Immature natural killer cell (primary cell): ENCODE measurements around the gene UBN2. TPM values are rescaled to one million over a fixed set of nuclear protein-coding genes. Genes with fewer than 3 reads are reported as not detected.

Experiments used
- DNase-seq, 3 donors: peaks; one replicate each; pipeline ENCODE4 v3.0.0; 2022; ENCODE audit warnings: mixed read lengths in 1 of 3
- H3K27ac Mint-ChIP-seq, 6 donors: one replicate each; pipeline ENCODE4 v1.8.0; 2020; ENCODE audit warnings: mixed read lengths in 6 of 6, mild to moderate bottlenecking in 5 of 6, inconsistent platforms in 4 of 6, moderate library complexity in 3 of 6
- H3K27me3 Mint-ChIP-seq, 3 donors: one replicate each; pipeline ENCODE4 v1.8.0; 2020 to 2021; ENCODE audit warnings: low read depth in 3 of 3, mild to moderate bottlenecking in 3 of 3, mixed read lengths in 3 of 3, moderate library complexity in 3 of 3, inconsistent platforms in 1 of 3
- H3K36me3 Mint-ChIP-seq, 3 donors: one replicate each; pipeline ENCODE4 v1.8.0; 2020; ENCODE audit warnings: mixed read lengths in 3 of 3, inconsistent platforms in 2 of 3, mild to moderate bottlenecking in 2 of 3
- H3K4me1 Mint-ChIP-seq, 2 donors: one replicate each; pipeline ENCODE4 v1.8.0; 2020; ENCODE audit warnings: inconsistent platforms in 2 of 2, mild to moderate bottlenecking in 2 of 2, mixed read lengths in 2 of 2, moderate library complexity in 1 of 2
- H3K4me3 Mint-ChIP-seq, 5 donors: one replicate each; pipeline ENCODE4 v1.8.0; 2020; ENCODE audit warnings: mild to moderate bottlenecking in 5 of 5, mixed read lengths in 5 of 5, inconsistent platforms in 3 of 5, moderate library complexity in 3 of 5
- H3K9me3 Mint-ChIP-seq, 6 donors: one replicate each; pipeline ENCODE4 v1.8.0; 2020; ENCODE audit warnings: mild to moderate bottlenecking in 6 of 6, mixed read lengths in 6 of 6, inconsistent platforms in 4 of 6, moderate library complexity in 3 of 6
- polyA plus RNA-seq, 3 donors: library from polyadenylated mRNA; unstranded; fragments of 300-500 nt; fragmentation: Illumina TruSeq; gene quantifications; one replicate each; pipeline ENCODE4 v1.2.3, GENCODE V29; 2021

Gene UBN2
- polyA plus RNA-seq, 3 donors from 2014 or later, result 0.67 to 1.9 (median 0.91) TPM

- no peak for DNase-seq
- H3K27me3 Mint-ChIP-seq, result peaks cover 0 to 2% (median 0%) of the 10 kb centered on the region in 3 donors
- peaks cover 6 to 15% of the 10 kb centered on the region in 2 donors for H3K4me1 Mint-ChIP-seq
These were observed 15.5 kb downstream of the UBN2 start for GRCh38 chr7:139246494-139246893.

GRCh38 chr7:139246905-139247304 is 15.9 kb downstream of the UBN2 start:
- Mint-ChIP-seq H3K9me3 (no peaks in the 10 kb centered on the region), H3K27me3 (peaks cover 0 to 2% (median 0%) of the 10 kb centered on the region in 3 donors), H3K27ac (peak overlapping the region in 1 of 6 donors; percentile 17), H3K4me3 (no peak overlapping the region), H3K4me1 (peaks cover 6 to 15% of the 10 kb centered on the region in 2 donors), H3K36me3 (peaks cover 36 to 47% (median 42%) of the 10 kb centered on the region in 3 donors)
- DNase-seq, result no peak

More at GRCh38 chr7:139246494-139246893, 15.5 kb downstream of the UBN2 start:
- no peaks in the 10 kb centered on the region for H3K9me3 Mint-ChIP-seq
- peaks cover 31 to 43% (median 38%) of the 10 kb centered on the region in 3 donors for H3K36me3 Mint-ChIP-seq
- H3K4me3 Mint-ChIP-seq, result no peak overlapping the region
- no peak overlapping the region for H3K27ac Mint-ChIP-seq

GRCh38 chr7:139249179-139249810 is 18.3 kb downstream of the UBN2 start:
- Mint-ChIP-seq H3K27me3 (peaks cover 0 to 2% (median 1%) of the 10 kb centered on the region in 3 donors), H3K4me3 (peak overlapping the region in 2 of 5 donors; percentile 18 to 29), H3K27ac (peak overlapping the region in 1 of 6 donors; percentile 22), H3K36me3 (peaks cover 33 to 45% (median 39%) of the 10 kb centered on the region in 3 donors), H3K9me3 (no peaks in the 10 kb centered on the region), H3K4me1 (peaks cover 6 to 15% of the 10 kb centered on the region in 2 donors)
- DNase-seq, result peak; percentile 15 to 50 (median 40)

GRCh38 chr7:139252451-139252850 is 21.4 kb downstream of the UBN2 start:
- Mint-ChIP-seq H3K4me1 (peaks cover 6 to 15% of the 10 kb centered on the region in 2 donors), H3K4me3 (no peak overlapping the region), H3K36me3 (peaks cover 27 to 36% (median 31%) of the 10 kb centered on the region in 3 donors), H3K27ac (no peak overlapping the region), H3K27me3 (peaks cover 0 to 2% (median 1%) of the 10 kb centered on the region in 3 donors), H3K9me3 (no peaks in the 10 kb centered on the region)
- no peak for DNase-seq

- H3K27ac Mint-ChIP-seq, result no peak overlapping the region
- DNase-seq, result no peak
- peaks cover 0 to 4% (median 1%) of the 10 kb centered on the region in 3 donors for H3K27me3 Mint-ChIP-seq
- H3K36me3 Mint-ChIP-seq, result peaks cover 34 to 39% (median 36%) of the 10 kb centered on the region in 3 donors
- H3K4me3 Mint-ChIP-seq, result no peak overlapping the region
- H3K9me3 Mint-ChIP-seq, result no peaks in the 10 kb centered on the region
- H3K4me1 Mint-ChIP-seq, result peaks cover 3 to 6% of the 10 kb centered on the region in 2 donors
These were observed 23.2 kb downstream of the UBN2 start for GRCh38 chr7:139254281-139254680.

GRCh38 chr7:139254728-139255127 is 23.7 kb downstream of the UBN2 start:
- Mint-ChIP-seq H3K4me3 (no peak overlapping the region), H3K27ac (no peak overlapping the region), H3K36me3 (peaks cover 34 to 41% (median 36%) of the 10 kb centered on the region in 3 donors), H3K27me3 (peaks cover 0 to 4% (median 1%) of the 10 kb centered on the region in 3 donors), H3K9me3 (no peaks in the 10 kb centered on the region), H3K4me1 (peaks cover 0 to 1% of the 10 kb centered on the region in 2 donors)
- DNase-seq, result no peak

- H3K9me3 Mint-ChIP-seq, result no peaks in the 10 kb centered on the region
- DNase-seq, result no peak
- H3K27me3 Mint-ChIP-seq, result peaks cover 0 to 2% (median 1%) of the 10 kb centered on the region in 3 donors
- no peak overlapping the region for H3K4me3 Mint-ChIP-seq
- H3K27ac Mint-ChIP-seq, result no peak overlapping the region
- H3K36me3 Mint-ChIP-seq, result peaks cover 34 to 41% (median 37%) of the 10 kb centered on the region in 3 donors
- no peaks in the 10 kb centered on the region for H3K4me1 Mint-ChIP-seq
These were observed 24.3 kb downstream of the UBN2 start for GRCh38 chr7:139255290-139255689.

GRCh38 chr7:139259142-139259541 is 28.1 kb downstream of the UBN2 start:
- Mint-ChIP-seq H3K36me3 (peaks cover 28 to 32% (median 31%) of the 10 kb centered on the region in 3 donors), H3K9me3 (no peaks in the 10 kb centered on the region), H3K27ac (no peak overlapping the region), H3K4me1 (no peaks in the 10 kb centered on the region), H3K27me3 (peaks cover 0 to 2% (median 0%) of the 10 kb centered on the region in 3 donors), H3K4me3 (no peak overlapping the region)
- DNase-seq, result no peak

GRCh38 chr7:139264220-139264619 is 33.2 kb downstream of the UBN2 start:
- DNase-seq, result no peak
- Mint-ChIP-seq H3K9me3 (no peaks in the 10 kb centered on the region), H3K4me3 (no peak overlapping the region), H3K27ac (peak overlapping the region in 1 of 6 donors; percentile 35), H3K27me3 (no peaks in the 10 kb centered on the region), H3K36me3 (peaks cover 19 to 33% (median 32%) of the 10 kb centered on the region in 3 donors), H3K4me1 (no peaks in the 10 kb centered on the region)

- Mint-ChIP-seq H3K36me3 (peaks cover 18 to 40% (median 30%) of the 10 kb centered on the region in 3 donors), H3K9me3 (no peaks in the 10 kb centered on the region), H3K4me1 (no peaks in the 10 kb centered on the region), H3K27me3 (no peaks in the 10 kb centered on the region), H3K4me3 (no peak overlapping the region), H3K27ac (no peak overlapping the region)
- no peak for DNase-seq
These were observed 34.6 kb downstream of the UBN2 start for GRCh38 chr7:139265673-139266072.

GRCh38 chr7:139271718-139272628 is 40.9 kb downstream of the UBN2 start:
- H3K9me3 Mint-ChIP-seq, result no peaks in the 10 kb centered on the region
- DNase-seq, result no peak
- H3K27ac Mint-ChIP-seq, result no peak overlapping the region
- no peak overlapping the region for H3K4me3 Mint-ChIP-seq
- no peaks in the 10 kb centered on the region for H3K27me3 Mint-ChIP-seq
- H3K4me1 Mint-ChIP-seq, result no peaks in the 10 kb centered on the region
- peaks cover 22 to 48% (median 25%) of the 10 kb centered on the region in 3 donors for H3K36me3 Mint-ChIP-seq

- Mint-ChIP-seq H3K4me1 (no peaks in the 10 kb centered on the region), H3K27me3 (peaks cover 0 to 4% (median 1%) of the 10 kb centered on the region in 3 donors), H3K27ac (no peak overlapping the region), H3K9me3 (no peaks in the 10 kb centered on the region), H3K4me3 (no peak overlapping the region), H3K36me3 (peaks cover 26 to 35% (median 32%) of the 10 kb centered on the region in 3 donors)
- no peak for DNase-seq
These were observed 53.3 kb downstream of the UBN2 start for GRCh38 chr7:139284252-139284896.

- no peak overlapping the region for H3K4me3 Mint-ChIP-seq
- peaks cover 0 to 4% (median 1%) of the 10 kb centered on the region in 3 donors for H3K27me3 Mint-ChIP-seq
- DNase-seq, result no peak
- no peak overlapping the region for H3K27ac Mint-ChIP-seq
- H3K36me3 Mint-ChIP-seq, result peaks cover 26 to 33% (median 31%) of the 10 kb centered on the region in 3 donors
- H3K9me3 Mint-ChIP-seq, result no peaks in the 10 kb centered on the region
- no peaks in the 10 kb centered on the region for H3K4me1 Mint-ChIP-seq
These were observed 55.1 kb downstream of the UBN2 start for GRCh38 chr7:139286144-139286543.
